C4-2B (cell line): Measurements from ENCODE around the gene OR8J1.

Source experiments
- CTCF ChIP-seq: fragments of 450-650 bp; conservative IDR thresholded peaks from 2 replicates; pipeline ENCODE4 v1.5.1; 2017; ENCODE audit warnings: mild to moderate bottlenecking
- ZFX ChIP-seq: fragments of 450-650 bp; IDR thresholded peaks from 2 replicates; pipeline ENCODE4 v1.6.1; 2017

GRCh38 chr11:56410801-56411200 lies 56.7 kb downstream of the OR8J1 start:
- TF ChIP-seq CTCF, result no peak
- no peak for TF ChIP-seq ZFX
